Measurements from ENCODE around the gene HPDL.

Gene HPDL

GRCh38 chr1:45306319-45306718 lies 20.4 kb upstream of the HPDL start:
- DNase-seq (ENCODE audit: low read depth): no peak
- H3K4me3 ChIP-seq (ENCODE audit: low read length): no peak overlapping the region

DNA sequence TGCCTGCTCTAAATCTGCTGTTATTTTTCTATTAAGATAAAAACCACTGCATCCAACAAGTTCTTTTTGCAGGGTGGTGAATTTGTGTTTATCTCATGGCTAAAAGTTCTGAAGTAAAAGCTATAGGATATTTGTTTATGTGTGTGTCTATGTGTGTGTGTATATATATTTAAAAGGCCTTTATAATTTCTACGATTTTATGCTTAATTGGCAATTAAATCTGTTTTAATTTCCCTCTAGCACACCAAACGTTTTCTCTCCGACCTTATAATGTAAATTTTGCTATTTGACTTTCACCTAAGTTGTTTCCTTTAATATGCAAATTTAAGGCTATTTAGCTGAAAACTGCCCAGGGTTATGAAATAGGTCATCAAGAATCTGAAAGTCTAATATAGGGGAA lies 19.8 kb upstream of the HPDL start:
- no peak overlapping the region for H3K4me3 ChIP-seq (ENCODE audit: low read length)
- DNase-seq (ENCODE audit: low read depth): no peak
- TF ChIP-seq, protein P1, sequence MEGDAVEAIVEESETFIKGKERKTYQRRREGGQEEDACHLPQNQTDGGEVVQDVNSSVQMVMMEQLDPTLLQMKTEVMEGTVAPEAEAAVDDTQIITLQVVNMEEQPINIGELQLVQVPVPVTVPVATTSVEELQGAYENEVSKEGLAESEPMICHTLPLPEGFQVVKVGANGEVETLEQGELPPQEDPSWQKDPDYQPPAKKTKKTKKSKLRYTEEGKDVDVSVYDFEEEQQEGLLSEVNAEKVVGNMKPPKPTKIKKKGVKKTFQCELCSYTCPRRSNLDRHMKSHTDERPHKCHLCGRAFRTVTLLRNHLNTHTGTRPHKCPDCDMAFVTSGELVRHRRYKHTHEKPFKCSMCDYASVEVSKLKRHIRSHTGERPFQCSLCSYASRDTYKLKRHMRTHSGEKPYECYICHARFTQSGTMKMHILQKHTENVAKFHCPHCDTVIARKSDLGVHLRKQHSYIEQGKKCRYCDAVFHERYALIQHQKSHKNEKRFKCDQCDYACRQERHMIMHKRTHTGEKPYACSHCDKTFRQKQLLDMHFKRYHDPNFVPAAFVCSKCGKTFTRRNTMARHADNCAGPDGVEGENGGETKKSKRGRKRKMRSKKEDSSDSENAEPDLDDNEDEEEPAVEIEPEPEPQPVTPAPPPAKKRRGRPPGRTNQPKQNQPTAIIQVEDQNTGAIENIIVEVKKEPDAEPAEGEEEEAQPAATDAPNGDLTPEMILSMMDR (conservative IDR thresholded peaks at IDR 0.05; ENCODE audit: low read depth, low read length): no peak

More at GRCh38 chr1:45306319-45306718, 20.4 kb upstream of the HPDL start:
- TF ChIP-seq, protein P1 (conservative IDR thresholded peaks at IDR 0.05; ENCODE audit: low read depth, low read length): no peak

DNA sequence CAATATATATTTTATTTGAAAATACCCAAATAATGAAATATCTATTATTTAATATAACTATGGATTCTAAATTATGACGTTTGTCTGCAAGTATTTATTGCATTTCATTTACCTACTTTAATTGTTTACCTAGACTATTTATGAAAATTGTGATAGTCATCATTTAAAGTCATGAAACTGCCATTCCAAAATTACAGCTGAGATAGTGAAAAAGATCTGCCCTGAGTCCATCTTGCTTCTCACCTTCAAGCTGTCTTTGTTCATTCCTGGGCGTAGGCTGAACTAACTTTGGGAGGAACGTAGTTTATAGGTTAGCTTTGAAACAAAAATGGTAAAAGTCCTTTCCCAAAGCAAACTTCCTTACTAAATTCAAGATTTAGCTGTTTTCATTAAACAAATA lies 12.4 kb upstream of the HPDL start:
- DNase-seq (ENCODE audit: low read depth): no peak
- TF ChIP-seq, protein P1 (conservative IDR thresholded peaks at IDR 0.05; ENCODE audit: low read depth, low read length): no peak

DNA sequence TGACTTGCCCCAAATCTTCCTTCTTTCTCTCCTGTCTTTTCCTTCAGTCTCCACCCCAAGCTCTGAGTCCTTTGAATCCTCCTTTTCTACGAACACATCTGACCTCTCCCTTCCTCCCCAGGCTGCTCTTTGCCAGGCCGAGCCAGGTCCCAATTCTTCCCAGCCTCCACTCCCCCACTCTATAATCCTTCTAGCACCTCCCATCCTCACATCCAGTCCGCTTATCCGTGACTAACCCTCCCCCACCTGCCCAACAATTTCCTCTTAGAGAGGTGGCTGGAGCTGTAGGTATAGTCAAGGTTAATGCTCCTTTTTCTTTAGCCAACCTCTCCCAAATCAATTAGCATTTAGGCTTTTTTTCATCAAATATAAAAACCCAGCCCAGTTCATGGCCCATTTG lies 9.5 kb upstream of the HPDL start:
- H3K4me3 ChIP-seq (ENCODE audit: low read length): no peak overlapping the region

More for the DNA sequence above, 12.4 kb upstream of the HPDL start:
- no peak overlapping the region for H3K4me3 ChIP-seq (ENCODE audit: low read length)

GRCh38 chr1:45319761-45320160 lies 6.9 kb upstream of the HPDL start:
- DNase-seq (ENCODE audit: low read depth): no peak
- H3K4me3 ChIP-seq (ENCODE audit: low read length): no peak overlapping the region
- TF ChIP-seq, protein P1 (conservative IDR thresholded peaks at IDR 0.05; ENCODE audit: low read depth, low read length): no peak

More for the DNA sequence above, 9.5 kb upstream of the HPDL start:
- no peak for DNase-seq (ENCODE audit: low read depth)
- TF ChIP-seq, protein P1 (conservative IDR thresholded peaks at IDR 0.05; ENCODE audit: low read depth, low read length): no peak

DNA sequence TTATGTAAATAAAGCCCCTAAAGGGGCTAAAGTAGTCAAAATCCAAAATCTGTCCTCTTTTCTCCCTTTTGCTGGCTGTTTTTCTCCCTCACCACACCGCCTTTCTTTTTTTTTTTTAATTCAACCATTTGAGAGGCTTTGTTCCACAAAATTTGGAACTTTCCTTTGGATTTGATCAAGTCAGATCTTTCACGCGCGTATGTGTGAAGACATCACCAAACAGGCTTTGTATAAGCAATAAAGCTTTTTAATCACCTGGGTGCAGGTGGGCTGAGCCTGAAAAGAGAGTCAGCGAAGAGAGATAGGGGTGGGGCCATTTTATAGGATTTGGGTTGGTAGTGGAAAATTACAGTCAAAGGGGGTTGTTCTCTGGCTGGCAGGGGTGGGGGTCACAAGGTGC lies 5.3 kb upstream of the HPDL start:
- no peak for DNase-seq (ENCODE audit: low read depth)
- TF ChIP-seq, protein P1 (conservative IDR thresholded peaks at IDR 0.05; ENCODE audit: low read depth, low read length): no peak
- no peak overlapping the region for H3K4me3 ChIP-seq (ENCODE audit: low read length)

GRCh38 chr1:45322486-45323040 lies 4.1 kb upstream of the HPDL start:
- TF ChIP-seq, protein P1 (conservative IDR thresholded peaks at IDR 0.05; ENCODE audit: low read depth, low read length): no peak
- no peak for DNase-seq (ENCODE audit: low read depth)
- H3K4me3 ChIP-seq (ENCODE audit: low read length): no peak overlapping the region
